H1 (cell line): ENCODE data around the gene MAP7D2. TPM values are rescaled to one million over a fixed set of nuclear protein-coding genes. Genes with fewer than 3 reads are reported as not detected.

ENCODE experiments used
- CTCF ChIA-PET: fragments of 300-600 bp; sonication (Branson Sonifier 250); formaldehyde crosslinking; loops from one replicate; lab custom pipeline; 2021; ENCODE audit not compliant: partially characterized antibody; lab: Charles Lee
- POLR2A ChIA-PET: fragments of 300-600 bp; sonication (Branson Sonifier 250); formaldehyde crosslinking; loops from one replicate; lab custom pipeline; 2021; ENCODE audit warnings: inconsistent platforms; ENCODE audit not compliant: partially characterized antibody; lab: Charles Lee
- DNase-seq, 2 experiments: peaks; one replicate each; pipeline versions ENCODE4 v3.0.0 to v3.0.0-alpha.2; 2010 to 2022; ENCODE audit warnings: low spot score in 2 of 2, low read depth in 1 of 2, mixed read lengths in 1 of 2
- FAIRE-seq: peaks from 2 replicates; lab custom pipeline; 2011; peaks lifted over from hg19 to GRCh38; lab: Jason Lieb, UNC
- H2AFZ ChIP-seq: 2 replicates; pipeline ENCODE4 v1.8.1; 2012; ENCODE audit warnings: low read length, inconsistent platforms
- H2AK5ac ChIP-seq: 2 replicates; pipeline ENCODE4 v1.6.1; 2013; ENCODE audit warnings: low read depth, low read length
- H2BK120ac ChIP-seq: replicated peaks from 2 replicates; pipeline ENCODE3; 2013; ENCODE audit warnings: low read depth, low read length, inconsistent platforms
- H2BK12ac ChIP-seq: 2 replicates; pipeline ENCODE4 v1.6.1; 2013; ENCODE audit warnings: low read depth, low read length
- H2BK15ac ChIP-seq: 2 replicates; pipeline ENCODE4 v1.6.1; 2013; ENCODE audit warnings: low read length
- H2BK20ac ChIP-seq: 2 replicates; pipeline ENCODE4 v1.6.1; 2013; ENCODE audit warnings: low read length
- H2BK5ac ChIP-seq: 2 replicates; pipeline ENCODE4 v1.6.1; 2013; ENCODE audit warnings: low read depth, low read length
- H3K14ac ChIP-seq: 2 replicates; pipeline ENCODE4 v1.6.1; 2013; ENCODE audit warnings: inconsistent platforms; ENCODE audit not compliant: insufficient read length
- H3K18ac ChIP-seq: 2 replicates; pipeline ENCODE4 v1.6.1; 2013; ENCODE audit warnings: low read length; ENCODE audit errors: extremely low read depth
- H3K23ac ChIP-seq: 2 replicates; pipeline ENCODE4 v1.6.1; 2013; ENCODE audit warnings: inconsistent platforms; ENCODE audit not compliant: insufficient read length
- H3K23me2 ChIP-seq: 2 replicates; pipeline ENCODE4 v1.6.1; 2013; ENCODE audit warnings: low read depth, low read length
- H3K27ac ChIP-seq: 2 replicates; pipeline ENCODE4 v1.6.1; 2011; ENCODE audit warnings: low read depth, low read length, inconsistent platforms
- H3K27me3 ChIP-seq, 4 experiments: replicated peaks in 1 of 4; 1 replicate in 1 of 4; 2 replicates in 3 of 4; pipeline versions ENCODE4 v1.6.1 to v1.8.1; 2011 to 2013; ENCODE audit warnings: low read length in 3 of 4, mild to moderate bottlenecking in 3 of 4, inconsistent platforms in 2 of 4, mixed read lengths in 2 of 4, moderate library complexity in 1 of 4; ENCODE audit not compliant: control insufficient read depth in 3 of 4, insufficient read depth in 3 of 4; ENCODE audit errors: extremely low read depth in 1 of 4
- H3K36me3 ChIP-seq, 4 experiments: 2 replicates each; pipeline versions ENCODE4 v1.6.1 to v1.8.1; 2011 to 2013; ENCODE audit warnings: mild to moderate bottlenecking in 4 of 4, low read length in 3 of 4, moderate library complexity in 2 of 4, control low read depth in 1 of 4, inconsistent platforms in 1 of 4; ENCODE audit not compliant: insufficient read depth in 4 of 4, control insufficient read depth in 2 of 4
- H3K4ac ChIP-seq: replicated peaks from 2 replicates; pipeline ENCODE3; 2013; ENCODE audit warnings: low read length, low read depth, mixed read lengths, inconsistent platforms; ENCODE audit not compliant: insufficient read length
- H3K4me1 ChIP-seq, 4 experiments: replicated peaks in 1 of 4; 1 replicate in 1 of 4; 2 replicates in 3 of 4; pipeline versions ENCODE4 v1.6.1 to v1.8.1; 2011 to 2013; ENCODE audit warnings: low read length in 3 of 4, inconsistent platforms in 2 of 4, mixed read lengths in 1 of 4; ENCODE audit not compliant: insufficient read depth in 4 of 4, control insufficient read depth in 3 of 4
- H3K4me2 ChIP-seq, 2 experiments: 2 replicates each; pipeline versions ENCODE4 v1.6.1 to v1.8.1; 2011 to 2013; ENCODE audit warnings: low read depth in 2 of 2, low read length in 2 of 2, control low read depth in 1 of 2, inconsistent platforms in 1 of 2, mild to moderate bottlenecking in 1 of 2; ENCODE audit not compliant: insufficient read depth in 1 of 2
- H3K4me3 ChIP-seq, 4 experiments: fragments of 200-600, 300-600 bp in 1 of 4; sonication (generic), shearing (Covaris generic), sonication (Bioruptor Twin) in 1 of 4; 2 replicates each; pipeline versions ENCODE4 v1.5.1 to v1.8.1; 2011 to 2016; ENCODE audit warnings: low read length in 4 of 4, low read depth in 3 of 4, control low read depth in 2 of 4, inconsistent platforms in 2 of 4, mild to moderate bottlenecking in 2 of 4, mixed read lengths in 1 of 4, moderate library complexity in 1 of 4; ENCODE audit not compliant: insufficient read depth in 2 of 4; ENCODE audit errors: extremely low read depth in 1 of 4
- H3K56ac ChIP-seq: replicated peaks from 2 replicates; pipeline ENCODE3; 2013; ENCODE audit warnings: low read depth, mild to moderate bottlenecking, mixed read lengths, low read length, inconsistent platforms; ENCODE audit not compliant: insufficient read length
- H3K79me1 ChIP-seq: 2 replicates; pipeline ENCODE4 v1.6.1; 2013; ENCODE audit warnings: low read depth, low read length, control low read depth
- H3K79me2 ChIP-seq, 2 experiments: 2 replicates each; pipeline versions ENCODE4 v1.6.1 to v1.8.1; 2012 to 2013; ENCODE audit warnings: low read length in 2 of 2, mild to moderate bottlenecking in 2 of 2, inconsistent platforms in 1 of 2; ENCODE audit not compliant: insufficient read depth in 2 of 2, control insufficient read depth in 1 of 2
- H3K9ac ChIP-seq, 4 experiments: replicated peaks in 1 of 4; 1 replicate in 1 of 4; 2 replicates in 3 of 4; pipeline versions ENCODE4 v1.6.1 to v1.8.1; 2011 to 2013; ENCODE audit warnings: low read depth in 3 of 4, low read length in 3 of 4, control low read depth in 2 of 4, mild to moderate bottlenecking in 2 of 4, moderate library complexity in 2 of 4, inconsistent platforms in 1 of 4; ENCODE audit errors: extremely low read depth in 1 of 4
- H3K9me3 ChIP-seq, 2 experiments: 2 replicates each; pipeline versions ENCODE4 v1.6.1 to v1.8.1; 2012 to 2013; ENCODE audit warnings: mild to moderate bottlenecking in 2 of 2, moderate library complexity in 2 of 2, control low read depth in 1 of 2, inconsistent platforms in 1 of 2, low read depth in 1 of 2, low read length in 1 of 2, mixed read lengths in 1 of 2; ENCODE audit not compliant: insufficient read depth in 2 of 2
- H4K20me1 ChIP-seq, 2 experiments: replicated peaks in 1 of 2; 2 replicates each; pipeline versions ENCODE3 to v1.8.1; 2011 to 2013; ENCODE audit warnings: inconsistent platforms in 2 of 2, low read length in 2 of 2, mild to moderate bottlenecking in 1 of 2; ENCODE audit not compliant: insufficient read depth in 2 of 2, control insufficient read depth in 1 of 2
- H4K5ac ChIP-seq: 2 replicates; pipeline ENCODE4 v1.6.1; 2013; ENCODE audit warnings: low read length, low read depth, mixed read lengths, inconsistent platforms; ENCODE audit not compliant: insufficient read length
- H4K8ac ChIP-seq: 2 replicates; pipeline ENCODE4 v1.8.0; 2013; ENCODE audit warnings: mild to moderate bottlenecking, moderate library complexity, low read length, inconsistent platforms; ENCODE audit not compliant: insufficient read depth; ENCODE audit errors: extremely low read depth
- H4K91ac ChIP-seq: replicated peaks from 2 replicates; pipeline ENCODE3; 2013; ENCODE audit warnings: low read length, mixed read lengths, inconsistent platforms; ENCODE audit not compliant: insufficient read length
- BACH1 ChIP-seq: IDR thresholded peaks from 2 replicates; pipeline ENCODE4 v1.6.1; 2012; ENCODE audit warnings: low read length, improper control_type of control experiment
- CHD2 ChIP-seq: IDR thresholded peaks from 2 replicates; pipeline ENCODE4 v1.6.1; 2012; ENCODE audit warnings: low read length, improper control_type of control experiment
- CTCF ChIP-seq, 3 experiments: IDR thresholded peaks; 1 replicate in 2 of 3; 2 replicates in 1 of 3; pipeline versions ENCODE4 v1.5.1 to v1.6.1; 2011; ENCODE audit warnings: low read length in 3 of 3, mild to moderate bottlenecking in 3 of 3, inconsistent platforms in 2 of 3, low read depth in 1 of 3, moderate library complexity in 1 of 3; ENCODE audit not compliant: insufficient read depth in 1 of 3; ENCODE audit errors: control extremely low read depth in 1 of 3
- EZH2 ChIP-seq: fragments of 200-600 bp; sonication (generic); IDR thresholded peaks from 2 replicates; pipeline ENCODE4 v1.7.1; 2012; ENCODE audit warnings: low read depth, mild to moderate bottlenecking, moderate library complexity, low read length, inconsistent platforms; ENCODE audit not compliant: severe bottlenecking
- FOSL1 ChIP-seq: IDR thresholded peaks from 2 replicates; pipeline ENCODE4 v1.6.1; 2011; ENCODE audit warnings: mild to moderate bottlenecking, low read depth, low read length, moderate library complexity; ENCODE audit not compliant: insufficient read depth
- RAD21 ChIP-seq, 2 experiments: IDR thresholded peaks in 1 of 2; conservative IDR thresholded peaks in 1 of 2; 2 replicates each; pipeline ENCODE4 v1.6.1; 2011; ENCODE audit warnings: low read depth in 2 of 2, low read length in 2 of 2, improper control_type of control experiment in 1 of 2, inconsistent platforms in 1 of 2, mild to moderate bottlenecking in 1 of 2, moderate library complexity in 1 of 2
- RXRA ChIP-seq: IDR thresholded peaks from 2 replicates; pipeline ENCODE4 v1.6.1; 2011; ENCODE audit warnings: low read depth, mild to moderate bottlenecking, low read length, moderate library complexity; ENCODE audit not compliant: insufficient read depth
- TEAD4 ChIP-seq: IDR thresholded peaks from 2 replicates; pipeline ENCODE4 v1.6.1; 2012; ENCODE audit warnings: low read depth, low read length, inconsistent platforms, mixed read lengths
- USF2 ChIP-seq: IDR thresholded peaks from 2 replicates; pipeline ENCODE4 v1.6.1; 2011; ENCODE audit warnings: low read length, improper control_type of control experiment
- ZNF274 ChIP-seq: IDR thresholded peaks from 2 replicates; pipeline ENCODE4 v1.7.0; 2012; ENCODE audit warnings: low read length, borderline replicate concordance; ENCODE audit errors: extremely low read depth
- WGBS, 2 experiments: shearing (Covaris generic) in 1 of 2; methylation state at CpG; one replicate each; pipeline versions ENCODE4 v1.1.6 to v1.1.7; 2013 to 2015; ENCODE audit warnings: low lambda C conversion rate in 2 of 2, mixed read lengths in 2 of 2, inconsistent platforms in 1 of 2, low coverage in 1 of 2, missing lambda C conversion rate in 1 of 2; ENCODE audit not compliant: insufficient replicate concordance in 2 of 2, insufficient coverage in 1 of 2, insufficient read length in 1 of 2; ENCODE audit errors: extremely low coverage in 1 of 2, missing lambda C conversion rate in 1 of 2; 5-methylcytosine and 5-hydroxymethylcytosine counted together
- polyA plus RNA-seq, 7 experiments: library from polyadenylated mRNA; depleted of rRNA in 3 of 7; stranded (reverse) in 5 of 7; unstranded in 2 of 7; fragments of >200 nt in 5 of 7; fragments of 200-250 nt in 2 of 7; gene quantifications; 1 replicate in 5 of 7; 2 replicates in 1 of 7; 4 replicates in 1 of 7; pipeline versions ENCODE4 v1.2.1 to v1.2.3, GENCODE V29; 2011 to 2013; ENCODE audit warnings: missing spikeins in 2 of 7, mixed read lengths in 2 of 7
- total RNA-seq: library from RNA; stranded (reverse); fragmentation: NEBNext Ultra II Directional; extraction: Animal tissue kit (Norgen Biotek cat#: 25700); gene quantifications from 2 replicates; pipeline ENCODE4 v1.2.1, GENCODE V29; 2021

Gene MAP7D2
- total and polyA plus RNA-seq, 2 of the 8 experiments (the other 6 are each of a cell fraction or from before 2014, with no cell fraction given) = 0.65 to 0.83 TPM

DNA sequence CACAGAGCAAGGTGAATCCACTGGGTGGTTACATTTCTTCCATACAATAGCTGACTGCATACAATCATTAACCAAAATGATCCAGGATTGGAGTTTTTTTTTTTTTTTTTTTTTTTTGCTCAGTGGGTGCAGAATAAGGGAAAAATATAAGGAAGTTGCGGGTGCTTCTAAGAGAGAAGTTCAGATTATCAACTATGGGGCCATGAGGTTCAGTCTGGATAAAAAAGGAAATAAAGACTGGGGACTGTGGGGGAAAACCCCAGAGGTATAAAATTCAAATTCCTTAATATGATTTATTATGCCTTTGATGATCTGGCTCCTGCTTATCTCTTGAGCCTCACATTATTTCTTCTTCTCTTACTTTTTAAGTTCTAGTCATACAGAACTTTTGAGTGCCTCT, 30.9 kb upstream of the MAP7D2 start:
- Histone ChIP-seq H3K4ac (no peak overlapping the region), H4K20me1 (no peaks in the 10 kb centered on the region), H3K27ac (no peak overlapping the region), H3K4me2 (no peak overlapping the region), H3K4me3 (no peak overlapping the region), H4K91ac (no peak overlapping the region), H2AFZ (no peak overlapping the region), H2BK15ac (no peak overlapping the region), H2BK120ac (no peak overlapping the region), H3K36me3 (peaks cover 0 to 3% (median 0%) of the 10 kb centered on the region in 4 experiments; a peak in 1 of 8 replicates), H2BK12ac (no peak overlapping the region), H3K18ac (no peak overlapping the region), H3K14ac (no peak overlapping the region), H2AK5ac (no peak overlapping the region), H3K9ac (no peak overlapping the region), H3K4me1 (no peaks in the 10 kb centered on the region), H3K23ac (no peak overlapping the region), H4K5ac (no peak overlapping the region), H3K23me2 (no peaks in the 10 kb centered on the region), H3K79me1 (no peaks in the 10 kb centered on the region), H3K27me3 (no peaks in the 10 kb centered on the region), H2BK5ac (no peak overlapping the region), H4K8ac (no peak overlapping the region), H3K9me3 (no peaks in the 10 kb centered on the region), H2BK20ac (no peak overlapping the region), H3K56ac (no peak overlapping the region), H3K79me2 (no peaks in the 10 kb centered on the region)
- DNase-seq = no peak
- no peak for FAIRE-seq
- POLR2A ChIA-PET = no interaction called here
- 100% methylated on average over 1 of the region's 1 CpG; no CpG with 5 or more reads in 1 of the 2 experiments for WGBS, 2 experiments
- CTCF ChIA-PET = no interaction called here
- TF ChIP-seq CHD2 (no peak), FOSL1 (no peak), TEAD4 (no peak), CTCF (IDR thresholded peaks at IDR 0.05; ENCODE audit: control extremely low read depth in 1 of 3, insufficient read depth in 1 of 3, low read depth in 1 of 3, low read length in 3 of 3) (no peak), RAD21 (IDR thresholded peaks at IDR 0.05 in 1 of 2, conservative IDR thresholded peaks at IDR 0.05 in 1 of 2; ENCODE audit: low read depth in 2 of 2, low read length in 2 of 2) (no peak), EZH2 (no peak), USF2 (no peak), RXRA (no peak), BACH1 (no peak), ZNF274 (no peak)
